ENCODE results near the gene ACYP2.

- TF ChIP-seq CTCF (IDR thresholded peaks at IDR 0.05; ENCODE audit: low read depth, low read length): no peak
- TF ChIP-seq POLR2A (IDR thresholded peaks at IDR 0.05; ENCODE audit: extremely low read depth, insufficient read length): no peak
Observed at GRCh38 chr2:54074606-54075341, 40.6 kb upstream of the ACYP2 start.

All from NB4 (cell line).